ENCODE results near the gene ZNF772. TPM values are rescaled to one million over a fixed set of nuclear protein-coding genes. Genes with fewer than 3 reads are reported as not detected.
"Not testable (repeated sequence)": the region's sequence is repeated elsewhere in the genome, so short reads cannot be mapped to it uniquely, and the experiment has no call there.

The ZNF772 gene
- total RNA-seq, 4 donors from 2014 or later = 5.8 to 15.5 (median 11.7) TPM

DNA sequence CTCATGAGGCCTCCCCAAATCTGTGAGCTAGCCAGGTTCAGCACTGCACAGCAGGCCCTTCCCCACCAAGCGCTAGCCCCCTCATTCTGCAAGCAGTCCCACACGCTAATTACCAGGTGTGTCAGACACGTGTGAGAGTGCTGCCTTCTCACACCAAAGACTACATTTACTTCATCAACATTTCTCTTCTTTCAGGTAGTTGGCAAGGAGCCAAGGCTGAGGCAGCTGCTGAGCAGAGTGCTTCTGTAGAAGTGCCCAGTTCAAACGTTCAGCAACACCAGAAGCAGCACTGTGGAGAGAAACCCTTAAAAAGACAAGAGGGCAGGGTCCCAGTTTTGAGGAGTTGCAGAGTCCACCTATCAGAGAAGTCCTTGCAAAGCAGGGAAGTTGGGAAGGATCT lies 28.8 kb upstream of the ZNF772 start:
- Histone ChIP-seq H3K36me3 (peaks cover 0 to 76% of the 10 kb centered on the region in 2 donors), H3K4me3 (no peak overlapping the region), H3K27ac (no peak overlapping the region), H3K27me3 (no peaks in the 10 kb centered on the region), H3K4me1 (peaks cover 0 to 6% (median 0%) of the 10 kb centered on the region in 3 donors), H3K9me3 (peaks cover 0 to 85% (median 0%) of the 10 kb centered on the region in 3 donors)
- TF ChIP-seq EP300 (IDR thresholded peaks at IDR 0.05) = no peak
- TF ChIP-seq, protein P1, sequence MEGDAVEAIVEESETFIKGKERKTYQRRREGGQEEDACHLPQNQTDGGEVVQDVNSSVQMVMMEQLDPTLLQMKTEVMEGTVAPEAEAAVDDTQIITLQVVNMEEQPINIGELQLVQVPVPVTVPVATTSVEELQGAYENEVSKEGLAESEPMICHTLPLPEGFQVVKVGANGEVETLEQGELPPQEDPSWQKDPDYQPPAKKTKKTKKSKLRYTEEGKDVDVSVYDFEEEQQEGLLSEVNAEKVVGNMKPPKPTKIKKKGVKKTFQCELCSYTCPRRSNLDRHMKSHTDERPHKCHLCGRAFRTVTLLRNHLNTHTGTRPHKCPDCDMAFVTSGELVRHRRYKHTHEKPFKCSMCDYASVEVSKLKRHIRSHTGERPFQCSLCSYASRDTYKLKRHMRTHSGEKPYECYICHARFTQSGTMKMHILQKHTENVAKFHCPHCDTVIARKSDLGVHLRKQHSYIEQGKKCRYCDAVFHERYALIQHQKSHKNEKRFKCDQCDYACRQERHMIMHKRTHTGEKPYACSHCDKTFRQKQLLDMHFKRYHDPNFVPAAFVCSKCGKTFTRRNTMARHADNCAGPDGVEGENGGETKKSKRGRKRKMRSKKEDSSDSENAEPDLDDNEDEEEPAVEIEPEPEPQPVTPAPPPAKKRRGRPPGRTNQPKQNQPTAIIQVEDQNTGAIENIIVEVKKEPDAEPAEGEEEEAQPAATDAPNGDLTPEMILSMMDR (IDR thresholded peaks at IDR 0.05) = no peak
- no peak for TF ChIP-seq POLR2A (IDR thresholded peaks at IDR 0.05)
- TF ChIP-seq POLR2AphosphoS5 (IDR thresholded peaks at IDR 0.05) = no peak
- WGBS, 2 donors (ENCODE audit: low coverage in 1 of 2) = 28% methylated on average over 2 of the region's 4 CpGs; no CpG with 5 or more reads in 1 of the 2 donors
- ATAC-seq = no peak

DNA sequence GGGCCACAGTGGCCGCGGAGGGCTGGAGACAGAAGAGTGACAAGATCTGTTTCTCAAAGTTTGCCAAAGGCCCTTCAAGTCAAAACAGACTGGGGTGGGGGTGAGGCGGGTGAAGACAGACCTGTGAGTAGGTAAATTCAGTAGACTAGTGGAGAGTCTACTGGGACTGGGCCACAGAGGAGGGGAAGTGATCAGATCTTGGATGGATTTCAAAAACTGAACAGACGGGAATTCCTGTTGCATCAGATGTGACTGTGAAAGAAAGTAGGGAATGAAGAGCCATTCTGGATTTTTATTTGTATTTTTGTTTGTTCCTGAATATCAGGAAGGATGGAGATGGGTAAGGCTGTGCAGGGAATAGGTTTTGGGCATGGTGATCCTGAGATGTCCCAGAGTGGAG lies 23.0 kb upstream of the ZNF772 start:
- H3K9me3 ChIP-seq = peaks cover 0 to 31% (median 0%) of the 10 kb centered on the region in 3 donors
- H3K27me3 ChIP-seq, ATAC-seq, H3K27ac ChIP-seq: not testable (repeated sequence)
- WGBS, 2 donors (ENCODE audit: low coverage in 1 of 2) = 0% methylated on average over 1 of the region's 4 CpGs
- H3K4me3 ChIP-seq = peak overlapping the region; percentile 16 to 83
- peaks cover 0 to 28% of the 10 kb centered on the region in 2 donors for H3K36me3 ChIP-seq
- peaks cover 0 to 14% (median 4%) of the 10 kb centered on the region in 3 donors for H3K4me1 ChIP-seq

DNA sequence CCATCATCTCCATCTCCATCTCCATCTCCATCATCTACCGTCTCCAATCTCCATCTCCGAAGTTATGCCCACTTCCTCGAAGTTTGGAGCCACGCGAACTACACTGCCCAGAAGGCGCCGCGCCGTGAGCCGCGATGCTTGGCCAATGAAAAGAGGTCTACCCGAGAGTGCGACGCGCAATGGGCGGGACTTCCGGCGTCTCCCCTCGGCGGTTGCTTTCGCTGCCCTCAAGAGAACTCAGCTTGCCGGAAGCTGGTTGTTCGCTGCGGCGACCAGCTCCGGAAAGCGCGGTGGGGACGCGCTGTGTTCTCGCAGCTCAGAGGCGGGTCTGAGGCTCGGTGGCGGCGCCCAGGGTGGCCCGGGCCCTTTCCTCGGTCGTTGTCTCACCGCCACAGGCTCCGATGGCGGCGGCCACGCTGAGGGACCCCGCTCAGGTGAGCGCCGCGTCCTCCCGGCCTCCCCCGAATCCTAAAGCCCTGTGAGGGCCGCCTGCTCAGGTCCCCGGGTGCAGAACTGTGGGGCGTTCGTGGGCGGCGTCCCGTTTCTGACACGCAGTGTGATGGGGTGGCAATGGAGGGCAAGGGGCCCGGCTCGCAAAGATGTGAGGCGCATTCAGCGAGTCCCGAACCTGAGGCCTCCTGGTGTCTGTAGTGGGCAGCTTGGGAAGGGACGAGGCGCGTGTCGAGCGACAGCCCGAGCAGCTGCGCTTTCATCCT lies 22.5 kb upstream of the ZNF772 start, which contains the start of gene ZNF773:
Gene ZNF773 (plus strand): TSS at position 259 of the 716 bp plus-strand sequence. CDS start 143 bp downstream, at position 402.
- Histone ChIP-seq H3K36me3 (peaks cover 0 to 27% of the 10 kb centered on the region in 2 donors), H3K4me3 (peak within 1 kb of the TSS; percentile 83 to 87), H3K9me3 (peaks cover 0 to 29% (median 0%) of the 10 kb centered on the region in 3 donors), H3K27ac (peak within 1 kb of the TSS; percentile 75 to 91 (median 89)), H3K4me1 (peaks cover 0 to 14% (median 4%) of the 10 kb centered on the region in 3 donors)
- not testable (repeated sequence) for H3K27me3 ChIP-seq
- ATAC-seq = peak; percentile 100
- TF ChIP-seq POLR2AphosphoS5 (IDR thresholded peaks at IDR 0.05) (peak; percentile 81), POLR2A (IDR thresholded peaks at IDR 0.05) (peak; percentile 73 to 83)
- 0 to 5% methylated on average over 5 to 8 of the region's 69 CpGs for WGBS, 2 donors (ENCODE audit: low coverage in 1 of 2)

DNA sequence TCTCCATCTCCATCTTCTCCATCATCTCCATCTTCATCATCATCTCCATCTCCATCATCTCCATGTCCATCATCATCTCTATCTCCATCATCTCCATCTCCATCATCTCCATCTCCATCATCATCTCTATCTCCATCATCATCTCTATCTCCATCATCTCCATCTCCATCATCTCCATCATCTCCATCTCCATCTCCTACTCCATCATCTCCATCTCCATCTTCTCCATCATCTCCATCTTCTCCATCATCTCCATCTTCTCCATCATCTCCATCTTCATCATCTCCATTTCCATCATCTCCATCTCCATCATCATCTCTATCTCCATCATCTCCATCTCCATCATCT lies 21.9 kb upstream of the ZNF772 start:
- peaks cover 0 to 27% of the 10 kb centered on the region in 2 donors for H3K36me3 ChIP-seq
- peaks cover 0 to 28% (median 0%) of the 10 kb centered on the region in 3 donors for H3K9me3 ChIP-seq
- peaks cover 0 to 14% (median 4%) of the 10 kb centered on the region in 3 donors for H3K4me1 ChIP-seq
- H3K27ac ChIP-seq, ATAC-seq, H3K27me3 ChIP-seq: not testable (repeated sequence)
- H3K4me3 ChIP-seq = peak overlapping the region in 1 of 2 donors; percentile 83

DNA sequence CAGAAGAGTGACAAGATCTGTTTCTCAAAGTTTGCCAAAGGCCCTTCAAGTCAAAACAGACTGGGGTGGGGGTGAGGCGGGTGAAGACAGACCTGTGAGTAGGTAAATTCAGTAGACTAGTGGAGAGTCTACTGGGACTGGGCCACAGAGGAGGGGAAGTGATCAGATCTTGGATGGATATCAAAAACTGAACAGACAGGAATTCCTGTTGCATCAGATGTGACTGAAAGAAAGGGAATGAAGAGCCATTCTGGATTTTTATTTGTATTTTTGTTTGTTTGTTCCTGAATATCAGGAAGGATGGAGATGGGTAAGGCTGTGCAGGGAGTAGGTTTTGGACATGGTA lies 10.9 kb upstream of the ZNF772 start:
- not testable (repeated sequence) for H3K9me3 ChIP-seq, H3K4me1 ChIP-seq, H3K27ac ChIP-seq, H3K27me3 ChIP-seq
- WGBS, 2 donors (ENCODE audit: low coverage in 1 of 2) = no CpG with 5 or more reads among the region's 1 CpG
- H3K4me3 ChIP-seq = peak overlapping the region; percentile 6 to 82
- ATAC-seq = peak; percentile 4
- peaks cover 0 to 38% of the 10 kb centered on the region in 2 donors for H3K36me3 ChIP-seq

DNA sequence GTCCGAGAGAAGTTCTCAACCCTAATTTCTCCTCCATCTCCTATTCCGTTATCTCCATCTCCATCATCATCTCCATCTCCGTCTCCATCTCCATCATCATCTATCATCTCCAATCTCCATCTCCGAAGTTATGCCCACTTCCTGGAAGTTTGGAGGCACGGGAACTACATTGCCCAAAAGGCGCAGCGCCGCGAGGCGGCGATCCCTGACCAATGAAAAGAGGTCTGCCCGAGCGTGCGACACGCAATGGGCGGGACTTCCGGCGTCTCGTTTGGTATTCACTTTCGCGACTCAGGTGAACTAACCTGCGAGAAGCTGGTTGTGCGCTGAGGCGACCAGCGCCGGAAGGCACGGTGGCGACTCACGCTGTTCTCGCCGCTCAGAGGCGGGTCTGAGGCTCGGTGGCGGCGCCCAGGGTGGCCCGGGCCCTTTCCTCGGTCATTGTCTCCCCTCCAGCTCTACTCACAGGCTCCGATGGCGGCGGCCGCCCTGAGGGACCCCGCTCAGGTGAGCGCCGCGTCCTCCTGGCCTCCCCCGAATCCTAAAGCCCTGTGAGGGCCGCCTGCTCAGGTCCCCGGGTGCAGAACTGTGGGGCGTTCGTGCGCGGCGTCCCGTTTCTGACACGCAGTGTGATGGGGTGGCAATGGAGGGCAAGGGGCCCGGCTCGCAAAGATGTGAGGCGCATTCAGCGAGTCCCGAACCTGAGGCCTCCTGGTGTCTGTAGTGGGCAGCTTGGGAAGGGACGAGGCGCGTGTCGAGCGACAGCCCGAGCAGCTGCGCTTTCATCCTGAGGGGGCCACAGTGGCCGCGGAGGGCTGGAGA lies 10.3 kb upstream of the ZNF772 start, which contains the start of gene ZNF419:
Gene ZNF419 (plus strand): TSS at position 274 of the 822 bp plus-strand sequence. CDS start 201 bp downstream, at position 475.
- not testable (repeated sequence) for H3K9me3 ChIP-seq, H3K4me1 ChIP-seq, H3K27me3 ChIP-seq
- H3K4me3 ChIP-seq = peak within 1 kb of the TSS; percentile 82 to 85
- 3 to 11% methylated on average over 3 to 13 of the region's 69 CpGs for WGBS, 2 donors (ENCODE audit: low coverage in 1 of 2)
- H3K27ac ChIP-seq = peak within 1 kb of the TSS; percentile 18 to 81 (median 79)
- peak; percentile 98 for ATAC-seq
- TF ChIP-seq POLR2AphosphoS5 (IDR thresholded peaks at IDR 0.05) = peak; percentile 42
- TF ChIP-seq POLR2A (IDR thresholded peaks at IDR 0.05) = peak; percentile 27 to 45
- TF ChIP-seq, protein P1 (IDR thresholded peaks at IDR 0.05) = peak in 2 of 4 experiments; percentile 7 to 13
- H3K36me3 ChIP-seq = peaks cover 0 to 32% of the 10 kb centered on the region in 2 donors

Measured in gastroesophageal sphincter (tissue), 4 donors.